ENCODE data around the gene SORCS1. TPM values are rescaled to one million over a fixed set of nuclear protein-coding genes. Genes with fewer than 3 reads are reported as not detected.

SORCS1 gene
- total and polyA plus RNA-seq, 2 donors (not counting 1 experiment from before 2014, with no cell fraction given): under 0.01 to 0.01 TPM

- TF ChIP-seq EZH2 (IDR thresholded peaks at IDR 0.05; ENCODE audit: low read length, missing control alignments) (no peak), CTCF (conservative IDR thresholded peaks at IDR 0.05 in 1 of 2, IDR thresholded peaks at IDR 0.05 in 1 of 2; ENCODE audit: low read depth in 1 of 2, low read length in 2 of 2) (no peak)
- no peak overlapping the region for H3K27ac ChIP-seq (ENCODE audit: insufficient read depth, low read length)
- no peaks in the 10 kb centered on the region for H3K4me1 ChIP-seq (ENCODE audit: control insufficient read depth, extremely low read depth, insufficient read depth, low read length)
- no peaks in the 10 kb centered on the region for H3K36me3 ChIP-seq (ENCODE audit: control insufficient read depth, insufficient read depth, low read length)
- no peak overlapping the region for H2AFZ ChIP-seq (ENCODE audit: low read length)
- H4K20me1 ChIP-seq (ENCODE audit: control insufficient read depth, extremely low read depth, insufficient read depth, low read length): no peaks in the 10 kb centered on the region
- H3K4me3 ChIP-seq (replicated peaks in 1 of 4; ENCODE audit: control extremely low read depth in 1 of 4, insufficient read depth in 1 of 4, low read depth in 3 of 4, low read length in 4 of 4): no peak overlapping the region
- no peaks in the 10 kb centered on the region for H3K27me3 ChIP-seq (ENCODE audit: control insufficient read depth, insufficient read depth, low read length)
- no peak overlapping the region for H3K9ac ChIP-seq (ENCODE audit: insufficient read depth, low read length)
- H3K9me3 ChIP-seq (ENCODE audit: control insufficient read depth, insufficient read depth, low read depth, low read length): no peaks in the 10 kb centered on the region
- no peaks in the 10 kb centered on the region for H3K79me2 ChIP-seq (ENCODE audit: control insufficient read depth, insufficient read depth, low read length)
- no peak overlapping the region for H3K4me2 ChIP-seq (ENCODE audit: extremely low read depth, insufficient read depth, low read length)
- DNase-seq (ENCODE audit: low read depth in 2 of 2): no peak
Observed at GRCh38 chr10:107011992-107012391, 152.5 kb downstream of the SORCS1 start.

GRCh38 chr10:107011105-107011504 is 153.4 kb downstream of the SORCS1 start:
- TF ChIP-seq EZH2 (IDR thresholded peaks at IDR 0.05; ENCODE audit: low read length, missing control alignments) (no peak), CTCF (conservative IDR thresholded peaks at IDR 0.05 in 1 of 2, IDR thresholded peaks at IDR 0.05 in 1 of 2; ENCODE audit: low read depth in 1 of 2, low read length in 2 of 2) (no peak)
- Histone ChIP-seq H3K27me3 (ENCODE audit: control insufficient read depth, insufficient read depth, low read length) (no peaks in the 10 kb centered on the region), H3K4me2 (ENCODE audit: extremely low read depth, insufficient read depth, low read length) (no peak overlapping the region), H3K36me3 (ENCODE audit: control insufficient read depth, insufficient read depth, low read length) (no peaks in the 10 kb centered on the region), H3K4me1 (ENCODE audit: control insufficient read depth, extremely low read depth, insufficient read depth, low read length) (no peaks in the 10 kb centered on the region), H3K9ac (ENCODE audit: insufficient read depth, low read length) (no peak overlapping the region), H4K20me1 (ENCODE audit: control insufficient read depth, extremely low read depth, insufficient read depth, low read length) (no peaks in the 10 kb centered on the region), H3K9me3 (ENCODE audit: control insufficient read depth, insufficient read depth, low read depth, low read length) (no peaks in the 10 kb centered on the region), H3K79me2 (ENCODE audit: control insufficient read depth, insufficient read depth, low read length) (no peaks in the 10 kb centered on the region), H2AFZ (ENCODE audit: low read length) (no peak overlapping the region), H3K27ac (ENCODE audit: insufficient read depth, low read length) (no peak overlapping the region), H3K4me3 (replicated peaks in 1 of 4; ENCODE audit: control extremely low read depth in 1 of 4, insufficient read depth in 1 of 4, low read depth in 3 of 4, low read length in 4 of 4) (no peak overlapping the region)
- no peak for DNase-seq (ENCODE audit: low read depth in 2 of 2)

GRCh38 chr10:107010531-107010930 is 154.0 kb downstream of the SORCS1 start:
- H3K27ac ChIP-seq (ENCODE audit: insufficient read depth, low read length): no peak overlapping the region
- no peak overlapping the region for H3K9ac ChIP-seq (ENCODE audit: insufficient read depth, low read length)
- H3K4me1 ChIP-seq (ENCODE audit: control insufficient read depth, extremely low read depth, insufficient read depth, low read length): no peaks in the 10 kb centered on the region
- DNase-seq (ENCODE audit: low read depth in 2 of 2): no peak
- H2AFZ ChIP-seq (ENCODE audit: low read length): no peak overlapping the region
- H3K4me3 ChIP-seq (replicated peaks in 1 of 4; ENCODE audit: control extremely low read depth in 1 of 4, insufficient read depth in 1 of 4, low read depth in 3 of 4, low read length in 4 of 4): no peak overlapping the region
- H3K9me3 ChIP-seq (ENCODE audit: control insufficient read depth, insufficient read depth, low read depth, low read length): no peaks in the 10 kb centered on the region
- H3K36me3 ChIP-seq (ENCODE audit: control insufficient read depth, insufficient read depth, low read length): no peaks in the 10 kb centered on the region
- no peaks in the 10 kb centered on the region for H3K79me2 ChIP-seq (ENCODE audit: control insufficient read depth, insufficient read depth, low read length)
- no peaks in the 10 kb centered on the region for H3K27me3 ChIP-seq (ENCODE audit: control insufficient read depth, insufficient read depth, low read length)
- no peaks in the 10 kb centered on the region for H4K20me1 ChIP-seq (ENCODE audit: control insufficient read depth, extremely low read depth, insufficient read depth, low read length)
- TF ChIP-seq EZH2 (IDR thresholded peaks at IDR 0.05; ENCODE audit: low read length, missing control alignments): no peak
- TF ChIP-seq CTCF (conservative IDR thresholded peaks at IDR 0.05 in 1 of 2, IDR thresholded peaks at IDR 0.05 in 1 of 2; ENCODE audit: low read depth in 1 of 2, low read length in 2 of 2): no peak
- H3K4me2 ChIP-seq (ENCODE audit: extremely low read depth, insufficient read depth, low read length): no peak overlapping the region
